HUES48 (cell line): Measurements from ENCODE around the gene APOBEC3F.
"Not testable (repeated sequence)": the region's sequence is repeated elsewhere in the genome, so short reads cannot be mapped to it uniquely, and the experiment has no call there.

ENCODE experiments used
- H3K27ac ChIP-seq: one replicate; pipeline ENCODE4 v1.7.0; 2013; ENCODE audit warnings: low read depth, low read length, inconsistent platforms
- H3K27me3 ChIP-seq: 2 replicates; pipeline ENCODE4 v1.6.1; 2013; ENCODE audit warnings: mild to moderate bottlenecking, low read length; ENCODE audit not compliant: control insufficient read depth, insufficient read depth
- H3K36me3 ChIP-seq: 2 replicates; pipeline ENCODE4 v1.6.1; 2013; ENCODE audit warnings: low read length; ENCODE audit not compliant: control insufficient read depth, insufficient read depth
- H3K4me1 ChIP-seq: 2 replicates; pipeline ENCODE4 v1.6.1; 2013; ENCODE audit warnings: mild to moderate bottlenecking, low read length; ENCODE audit not compliant: control insufficient read depth, insufficient read depth
- H3K4me3 ChIP-seq: 2 replicates; pipeline ENCODE4 v1.5.1; 2013; ENCODE audit warnings: mild to moderate bottlenecking, low read depth, low read length
- H3K9ac ChIP-seq: 2 replicates; pipeline ENCODE4 v1.6.1; 2013; ENCODE audit warnings: mild to moderate bottlenecking, low read depth, low read length, moderate library complexity
- H3K9me3 ChIP-seq: 2 replicates; pipeline ENCODE4 v1.6.1; 2013; ENCODE audit warnings: low read length; ENCODE audit not compliant: control insufficient read depth, insufficient read depth

APOBEC3F gene

GRCh38 chr22:39076155-39077025, 35.7 kb downstream of the APOBEC3F start:
- not testable (repeated sequence) for H3K4me1 ChIP-seq, H3K9ac ChIP-seq, H3K27ac ChIP-seq, H3K4me3 ChIP-seq, H3K36me3 ChIP-seq, H3K9me3 ChIP-seq, H3K27me3 ChIP-seq

GRCh38 chr22:39077026-39077840, 36.6 kb downstream of the APOBEC3F start, which contains the start of gene APOBEC3G:
APOBEC3G (plus strand) TSS chr22:39077275; CDS start chr22:39077362, 87 bp downstream.
- H3K36me3 ChIP-seq, H3K4me3 ChIP-seq, H3K27ac ChIP-seq, H3K9me3 ChIP-seq, H3K4me1 ChIP-seq, H3K9ac ChIP-seq, H3K27me3 ChIP-seq: not testable (repeated sequence)

GRCh38 chr22:39077912-39078311, 37.2 kb downstream of the APOBEC3F start:
- not testable (repeated sequence) for H3K4me3 ChIP-seq, H3K36me3 ChIP-seq, H3K9me3 ChIP-seq, H3K4me1 ChIP-seq, H3K9ac ChIP-seq, H3K27ac ChIP-seq, H3K27me3 ChIP-seq

DNA sequence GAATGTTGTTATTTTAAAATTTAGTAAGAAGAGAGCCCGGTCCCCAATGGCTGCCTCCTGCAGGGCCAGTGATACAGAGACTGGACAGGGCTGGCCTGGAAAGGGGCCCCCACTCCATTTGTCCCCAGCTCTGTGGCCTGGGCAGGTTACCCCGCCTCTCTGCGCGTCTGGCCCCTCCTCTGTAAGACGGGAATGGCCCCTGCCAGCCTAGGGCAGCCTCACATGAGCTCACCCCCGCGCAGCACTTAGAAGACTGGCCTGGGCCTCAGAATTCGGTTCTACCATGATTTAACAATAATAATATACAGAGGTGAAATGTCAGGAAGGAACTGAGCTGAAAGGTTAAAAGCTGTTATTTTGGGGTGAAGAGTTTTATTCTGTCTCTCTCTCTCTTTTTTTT, 37.7 kb downstream of the APOBEC3F start:
- Histone ChIP-seq H3K27ac (no peak overlapping the region), H3K4me1 (peaks cover 9% of the 10 kb centered on the region; the same call in 1 of the 2 replicates), H3K27me3 (no peaks in the 10 kb centered on the region), H3K9me3 (no peaks in the 10 kb centered on the region), H3K36me3 (no peaks in the 10 kb centered on the region), H3K4me3 (no peak overlapping the region), H3K9ac (no peak overlapping the region)

DNA sequence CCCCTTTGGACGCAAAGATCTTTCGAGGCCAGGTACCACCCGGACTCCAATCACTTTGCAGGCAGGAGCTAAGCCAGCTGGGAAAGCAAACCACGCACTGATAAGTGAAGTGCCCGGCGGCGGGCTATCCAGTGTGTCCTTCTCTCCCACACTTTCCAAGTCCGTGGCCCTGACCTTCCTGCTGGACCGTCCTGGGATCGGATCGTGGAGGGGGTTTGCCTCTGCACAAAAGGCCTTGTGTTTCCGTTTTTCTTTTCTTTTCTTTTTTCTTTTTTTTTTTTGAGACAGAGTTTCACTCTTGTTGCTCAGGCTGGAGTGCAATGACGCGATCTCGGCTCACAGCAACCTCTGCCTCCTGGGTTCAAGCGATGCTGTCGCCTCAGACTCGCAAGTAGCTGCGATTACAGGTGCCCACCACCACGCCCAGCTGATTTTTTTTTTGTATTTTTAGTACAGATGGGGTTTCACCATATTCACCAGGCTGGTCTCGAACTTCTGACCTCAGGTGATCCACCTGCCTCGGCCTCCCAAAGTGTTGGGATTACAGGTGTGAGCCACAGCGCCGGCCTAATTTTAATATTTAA, 38.5 kb downstream of the APOBEC3F start:
- not testable (repeated sequence) for H3K27me3 ChIP-seq, H3K9me3 ChIP-seq, H3K36me3 ChIP-seq, H3K9ac ChIP-seq, H3K4me1 ChIP-seq, H3K4me3 ChIP-seq, H3K27ac ChIP-seq

DNA sequence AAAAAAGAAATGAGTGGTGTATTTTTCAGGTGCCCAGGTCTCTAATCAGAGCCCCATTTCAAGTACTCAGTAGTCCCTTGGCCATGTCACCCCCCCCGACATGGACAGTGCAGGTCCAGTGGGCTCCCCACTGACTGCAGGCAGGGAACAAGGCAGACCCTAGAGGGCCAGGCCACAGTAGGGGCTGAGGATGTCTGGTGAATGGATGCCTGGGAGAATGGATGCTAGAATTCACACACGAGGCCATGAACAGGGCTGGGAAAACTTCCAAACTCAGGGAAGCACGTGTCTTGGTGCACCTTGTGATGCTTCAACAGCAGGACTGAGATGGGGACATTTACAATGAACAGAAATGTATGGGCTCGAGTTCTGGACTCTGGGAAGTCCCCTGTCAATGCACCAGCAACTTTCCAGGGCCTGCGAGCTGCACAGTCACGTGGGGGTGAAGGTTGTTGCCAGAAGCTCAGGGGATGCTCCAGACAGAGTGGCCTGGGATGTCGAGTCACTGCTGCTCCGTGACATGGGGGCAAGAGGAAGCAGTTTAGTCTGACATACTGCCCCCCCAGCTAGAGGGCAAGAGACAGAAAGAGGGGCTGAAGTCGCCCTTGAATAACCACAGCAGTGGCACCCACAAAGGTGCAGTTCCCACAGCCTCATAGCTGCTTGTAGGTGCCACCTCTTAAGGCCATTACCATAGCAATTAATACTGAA, 39.5 kb downstream of the APOBEC3F start:
- Histone ChIP-seq H3K36me3 (no peaks in the 10 kb centered on the region), H3K9ac (no peak overlapping the region), H3K4me3 (no peak overlapping the region), H3K9me3 (no peaks in the 10 kb centered on the region), H3K27me3 (no peaks in the 10 kb centered on the region), H3K4me1 (peaks cover 4% of the 10 kb centered on the region; the same call in 1 of the 2 replicates), H3K27ac (no peak overlapping the region)

- no peaks in the 10 kb centered on the region for H3K27me3 ChIP-seq
- H3K9ac ChIP-seq, result no peak overlapping the region
- H3K36me3 ChIP-seq, result no peaks in the 10 kb centered on the region
- no peaks in the 10 kb centered on the region for H3K9me3 ChIP-seq
- no peak overlapping the region for H3K27ac ChIP-seq
- peaks cover 4% of the 10 kb centered on the region; the same call in 1 of the 2 replicates for H3K4me1 ChIP-seq
- no peak overlapping the region for H3K4me3 ChIP-seq
Measured at GRCh38 chr22:39081016-39081415, 40.4 kb downstream of the APOBEC3F start.

DNA sequence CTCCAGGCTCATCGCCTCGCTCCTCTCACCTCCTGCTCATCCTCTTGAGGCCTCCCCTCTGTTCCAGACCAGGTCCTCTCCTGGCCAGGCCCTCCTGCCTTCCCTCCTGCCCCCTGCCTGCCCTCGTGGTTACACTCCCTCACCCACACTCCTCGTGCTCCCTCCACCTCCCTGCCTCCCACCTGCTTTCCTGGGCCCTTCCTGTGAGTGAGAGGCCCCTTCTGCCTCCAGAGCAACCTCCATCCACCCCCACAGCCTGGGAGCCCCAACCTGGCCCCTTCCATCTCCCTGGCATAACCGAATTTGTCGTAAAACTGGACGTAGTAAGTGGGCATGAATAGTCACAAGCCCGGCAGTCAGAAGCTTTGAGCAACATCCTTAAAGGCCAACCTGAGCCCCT, 40.9 kb downstream of the APOBEC3F start:
- Histone ChIP-seq H3K4me1 (peaks cover 4% of the 10 kb centered on the region; the same call in 1 of the 2 replicates), H3K36me3 (no peaks in the 10 kb centered on the region), H3K9ac (no peak overlapping the region), H3K4me3 (no peak overlapping the region), H3K27ac (no peak overlapping the region), H3K9me3 (no peaks in the 10 kb centered on the region), H3K27me3 (no peaks in the 10 kb centered on the region)

GRCh38 chr22:39083212-39084165, 42.8 kb downstream of the APOBEC3F start:
- Histone ChIP-seq H3K9ac (no peak overlapping the region), H3K27ac (no peak overlapping the region), H3K9me3 (no peaks in the 10 kb centered on the region), H3K4me1 (peaks cover 12% of the 10 kb centered on the region), H3K36me3 (no peaks in the 10 kb centered on the region), H3K4me3 (no peak overlapping the region), H3K27me3 (no peaks in the 10 kb centered on the region)

DNA sequence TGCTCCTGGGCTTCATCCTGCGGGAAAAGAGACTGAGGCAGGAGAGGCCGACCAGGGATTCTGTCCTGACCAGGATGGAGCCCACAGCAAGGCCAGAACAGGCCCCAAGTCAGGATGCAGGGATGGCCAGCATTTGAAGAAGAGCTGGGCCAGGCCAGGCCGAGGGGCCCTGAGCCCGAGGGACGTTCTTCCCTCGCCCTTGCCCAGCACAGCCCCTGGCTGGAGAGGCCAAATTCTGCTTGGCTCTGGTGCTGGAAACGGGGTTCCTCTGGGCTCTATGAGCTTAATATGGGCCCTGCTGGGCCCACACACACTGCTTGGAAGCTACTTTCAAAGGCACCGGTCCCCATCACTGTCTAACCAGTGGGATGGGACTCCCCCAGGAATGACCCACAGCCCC, 44.0 kb downstream of the APOBEC3F start:
- H3K27ac ChIP-seq, result no peak overlapping the region
- H3K9ac ChIP-seq, result no peak overlapping the region
- no peaks in the 10 kb centered on the region for H3K27me3 ChIP-seq
- peaks cover 12% of the 10 kb centered on the region for H3K4me1 ChIP-seq
- H3K4me3 ChIP-seq, result no peak overlapping the region
- no peaks in the 10 kb centered on the region for H3K36me3 ChIP-seq
- H3K9me3 ChIP-seq, result no peaks in the 10 kb centered on the region
